Esophagus (tissue), 2 donors: ENCODE measurements around the gene SPAAR. TPM values are rescaled to one million over a fixed set of nuclear protein-coding genes. Genes with fewer than 3 reads are reported as not detected.

Experiments used
- H3K27ac ChIP-seq, 2 donors: one replicate each; pipeline ENCODE4 v1.5.1; 2013; ENCODE audit warnings: low read depth in 2 of 2, mild to moderate bottlenecking in 2 of 2, inconsistent platforms in 1 of 2, low read length in 1 of 2, moderate library complexity in 1 of 2
- H3K27me3 ChIP-seq, 2 donors: one replicate each; pipeline ENCODE4 v1.6.1; 2013; ENCODE audit warnings: low read length in 2 of 2, control low read depth in 1 of 2, mild to moderate bottlenecking in 1 of 2; ENCODE audit not compliant: insufficient read depth in 2 of 2, control insufficient read depth in 1 of 2
- H3K36me3 ChIP-seq, 2 donors: one replicate each; pipeline ENCODE4 v1.6.1; 2013; ENCODE audit warnings: low read length in 1 of 2; ENCODE audit not compliant: control insufficient read depth in 2 of 2, insufficient read depth in 2 of 2
- H3K4me1 ChIP-seq, 2 donors: one replicate each; pipeline ENCODE4 v1.6.1; 2013; ENCODE audit warnings: low read length in 1 of 2; ENCODE audit not compliant: control insufficient read depth in 2 of 2, insufficient read depth in 2 of 2
- H3K4me3 ChIP-seq, 2 donors: one replicate each; pipeline ENCODE4 v1.5.1; 2013; ENCODE audit warnings: low read length in 2 of 2, mild to moderate bottlenecking in 2 of 2, low read depth in 1 of 2, moderate library complexity in 1 of 2
- H3K9me3 ChIP-seq, 2 donors: one replicate each; pipeline ENCODE4 v1.6.1; 2013; ENCODE audit warnings: mild to moderate bottlenecking in 2 of 2, low read depth in 1 of 2, low read length in 1 of 2, moderate library complexity in 1 of 2; ENCODE audit not compliant: control insufficient read depth in 2 of 2, insufficient read depth in 1 of 2
- WGBS, 2 donors: extraction: QIAGEN DNeasy Blood & Tissue Kit; methylation state at CpG; one replicate each; pipeline ENCODE4 v1.1.7; 2013; 5-methylcytosine and 5-hydroxymethylcytosine counted together
- polyA plus RNA-seq, 2 donors: library from polyadenylated mRNA; stranded (reverse); fragments of 200-250 nt; gene quantifications; one replicate each; pipeline ENCODE4 v1.2.3, GENCODE V29; 2013
- donor health status: healthy with polysubstance abuse.
- donor health status: Bipolar disorder and iron deficiency.

The SPAAR gene
- polyA plus RNA-seq, 2 donors: 0.29 to 0.33 TPM

GRCh38 chr9:35918780-35919179 lies 9.5 kb downstream of the SPAAR start:
- H3K27ac ChIP-seq: no peak overlapping the region
- no peaks in the 10 kb centered on the region for H3K27me3 ChIP-seq
- H3K4me1 ChIP-seq: no peaks in the 10 kb centered on the region
- no peaks in the 10 kb centered on the region for H3K36me3 ChIP-seq
- no peaks in the 10 kb centered on the region for H3K9me3 ChIP-seq
- WGBS, 2 donors: 73 to 76% methylated on average over 3 of the region's 3 CpGs
- no peak overlapping the region for H3K4me3 ChIP-seq

GRCh38 chr9:35919212-35920008 lies 10.1 kb downstream of the SPAAR start:
- Histone ChIP-seq H3K36me3 (no peaks in the 10 kb centered on the region), H3K4me3 (no peak overlapping the region), H3K9me3 (no peaks in the 10 kb centered on the region), H3K27ac (no peak overlapping the region), H3K27me3 (no peaks in the 10 kb centered on the region), H3K4me1 (no peaks in the 10 kb centered on the region)
- 78 to 80% methylated on average over 3 of the region's 3 CpGs for WGBS, 2 donors

GRCh38 chr9:35920051-35920620 lies 10.8 kb downstream of the SPAAR start:
- Histone ChIP-seq H3K27me3 (no peaks in the 10 kb centered on the region), H3K36me3 (no peaks in the 10 kb centered on the region), H3K4me1 (no peaks in the 10 kb centered on the region), H3K4me3 (no peak overlapping the region), H3K27ac (no peak overlapping the region), H3K9me3 (no peaks in the 10 kb centered on the region)
- WGBS, 2 donors: 81 to 89% methylated on average over 4 of the region's 4 CpGs

- Histone ChIP-seq H3K4me1 (no peaks in the 10 kb centered on the region), H3K27me3 (no peaks in the 10 kb centered on the region), H3K27ac (no peak overlapping the region), H3K9me3 (no peaks in the 10 kb centered on the region), H3K4me3 (no peak overlapping the region), H3K36me3 (no peaks in the 10 kb centered on the region)
- 94 to 100% methylated on average over 1 of the region's 1 CpG for WGBS, 2 donors
Observed at GRCh38 chr9:35923598-35923926, 14.3 kb downstream of the SPAAR start.

- Histone ChIP-seq H3K4me3 (no peak overlapping the region), H3K27me3 (no peaks in the 10 kb centered on the region), H3K36me3 (no peaks in the 10 kb centered on the region), H3K4me1 (no peaks in the 10 kb centered on the region), H3K9me3 (no peaks in the 10 kb centered on the region), H3K27ac (no peak overlapping the region)
- 39 to 46% methylated on average over 9 of the region's 9 CpGs for WGBS, 2 donors
Observed at GRCh38 chr9:35923927-35924763, 14.9 kb downstream of the SPAAR start.

GRCh38 chr9:35928591-35929452 lies 19.5 kb downstream of the SPAAR start:
- no peaks in the 10 kb centered on the region for H3K4me1 ChIP-seq
- H3K27me3 ChIP-seq: no peaks in the 10 kb centered on the region
- 87 to 89% methylated on average over 9 of the region's 9 CpGs for WGBS, 2 donors
- no peaks in the 10 kb centered on the region for H3K9me3 ChIP-seq
- no peaks in the 10 kb centered on the region for H3K36me3 ChIP-seq
- H3K27ac ChIP-seq: no peak overlapping the region
- H3K4me3 ChIP-seq: no peak overlapping the region

- Histone ChIP-seq H3K27ac (no peak overlapping the region), H3K36me3 (no peaks in the 10 kb centered on the region), H3K9me3 (no peaks in the 10 kb centered on the region), H3K4me3 (no peak overlapping the region), H3K27me3 (no peaks in the 10 kb centered on the region), H3K4me1 (no peaks in the 10 kb centered on the region)
- 77% methylated on average over 6 of the region's 6 CpGs for WGBS, 2 donors
Observed at GRCh38 chr9:35929453-35929718, 20.1 kb downstream of the SPAAR start.

- Histone ChIP-seq H3K36me3 (no peaks in the 10 kb centered on the region), H3K27me3 (no peaks in the 10 kb centered on the region), H3K9me3 (no peaks in the 10 kb centered on the region), H3K4me3 (no peak overlapping the region), H3K4me1 (no peaks in the 10 kb centered on the region), H3K27ac (no peak overlapping the region)
Observed at GRCh38 chr9:35930521-35930920, 21.2 kb downstream of the SPAAR start.

DNA sequence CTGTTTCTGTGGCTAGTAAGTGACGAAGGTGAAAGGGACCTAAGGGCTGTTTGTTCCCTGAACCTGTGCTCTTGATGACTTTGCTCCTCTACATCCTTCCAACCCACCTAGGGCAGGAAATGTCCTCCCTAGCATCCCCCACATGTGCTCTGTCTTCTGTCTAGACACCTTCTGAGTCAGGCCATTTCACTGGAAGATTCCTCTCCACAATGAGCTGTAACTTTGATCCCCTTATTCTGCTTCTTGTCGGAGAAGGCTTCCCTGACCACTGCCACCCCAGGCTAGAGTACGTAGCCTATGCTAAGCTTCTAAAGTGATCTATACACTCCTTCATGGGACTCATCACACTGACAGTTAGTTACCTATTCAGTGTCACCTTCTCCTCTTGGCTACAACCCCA lies 21.7 kb downstream of the SPAAR start:
- H3K4me3 ChIP-seq: no peak overlapping the region
- WGBS, 2 donors: 89 to 93% methylated on average over 3 of the region's 3 CpGs

More for the DNA sequence above, 21.7 kb downstream of the SPAAR start:
- Histone ChIP-seq H3K36me3 (no peaks in the 10 kb centered on the region), H3K27me3 (no peaks in the 10 kb centered on the region), H3K9me3 (no peaks in the 10 kb centered on the region), H3K4me1 (no peaks in the 10 kb centered on the region), H3K27ac (no peak overlapping the region)
